ENCODE measurements around the gene PNISR. TPM values are rescaled to one million over a fixed set of nuclear protein-coding genes. Genes with fewer than 3 reads are reported as not detected.

The PNISR gene
- total RNA-seq, 1 experiment from 2014 or later, result 134 TPM

- no CpG with 5 or more reads among the region's 6 CpGs for WGBS (ENCODE audit: extremely low coverage, insufficient read length, low lambda C conversion rate)
- H3K4me1 Mint-ChIP-seq, result peaks cover 48 to 57% of the 10 kb centered on the region in 2 experiments
Measured at GRCh38 chr6:99422912-99423311, 2.2 kb downstream of the PNISR start.

More at GRCh38 chr6:99422912-99423311, 2.2 kb downstream of the PNISR start:
- Histone ChIP-seq H3K4me1 (ENCODE audit: insufficient read depth, low read length) (no peaks in the 10 kb centered on the region), H3K79me2 (ENCODE audit: insufficient read depth, low read length) (peaks cover 44% of the 10 kb centered on the region; the same call in 1 of the 2 replicates), H3K79me1 (ENCODE audit: insufficient read depth, low read depth, low read length, poor library complexity, severe bottlenecking) (no peaks in the 10 kb centered on the region), H2AK5ac (ENCODE audit: insufficient read length, low read length) (no peak overlapping the region), H3K18ac (ENCODE audit: insufficient read length, low read depth, low read length) (no peak overlapping the region), H3T11ph (ENCODE audit: low read length) (no peak overlapping the region), H3K4me2 (ENCODE audit: insufficient read depth, insufficient read length, low read length) (no peak overlapping the region), H3K14ac (ENCODE audit: insufficient read depth, low read length) (no peak overlapping the region), H3K4ac (ENCODE audit: low read depth, low read length) (no peak overlapping the region), H2BK12ac (ENCODE audit: insufficient read length, low read depth, low read length) (no peak overlapping the region), H3K56ac (ENCODE audit: insufficient read length, low read depth, low read length) (no peak overlapping the region), H4K20me1 (ENCODE audit: control insufficient read depth, insufficient read depth, insufficient read length) (no peaks in the 10 kb centered on the region), H3K9ac (ENCODE audit: extremely low read depth, insufficient read length, low read length) (no peak overlapping the region), H4K5ac (ENCODE audit: insufficient read length, low read depth, low read length) (no peak overlapping the region), H3K27ac (ENCODE audit: insufficient read length, low read depth, low read length) (no peak overlapping the region), H3K23ac (ENCODE audit: insufficient read length, low read depth, low read length) (no peak overlapping the region), H2BK120ac (ENCODE audit: low read depth, low read length, poor library complexity, severe bottlenecking) (no peak overlapping the region), H3K23me2 (ENCODE audit: insufficient read length, low read depth, low read length, poor library complexity, severe bottlenecking) (peaks cover 4% of the 10 kb centered on the region), H3K27me3 (ENCODE audit: insufficient read depth, low read length) (no peaks in the 10 kb centered on the region), H2BK20ac (ENCODE audit: low read depth, low read length, poor library complexity, severe bottlenecking) (no peak overlapping the region), H2AFZ (ENCODE audit: low read length) (no peak overlapping the region), H4K91ac (ENCODE audit: insufficient read length, low read depth, low read length) (no peak overlapping the region), H3K9me3 (ENCODE audit: control insufficient read depth, low read depth, low read length) (no peaks in the 10 kb centered on the region), H2BK5ac (ENCODE audit: insufficient read length, low read length) (no peak overlapping the region), H4K8ac (replicated peaks; ENCODE audit: insufficient read length, low read depth, low read length) (no peak overlapping the region), H2BK15ac (ENCODE audit: low read depth, low read length) (no peak overlapping the region)
- TF ChIP-seq CTCF (conservative IDR thresholded peaks at IDR 0.05), result no peak
- H3K27me3 Mint-ChIP-seq (ENCODE audit: low read depth), result no peaks in the 10 kb centered on the region
- no peak overlapping the region for H3K27ac Mint-ChIP-seq
- no peak for DNase-seq
- H3K36me3 Mint-ChIP-seq (ENCODE audit: insufficient read depth in 1 of 3, low read depth in 3 of 3), result peaks cover 13 to 26% (median 24%) of the 10 kb centered on the region in 3 experiments; a peak in 6 of 7 replicates
- H3K9me3 Mint-ChIP-seq, result no peaks in the 10 kb centered on the region; a peak in 1 of 5 replicates
- peak overlapping the region in 1 of 2 experiments; percentile 28; a peak in 1 of 5 replicates for H3K4me3 Mint-ChIP-seq

Measured in H9 (cell line).